GM12874 (cell line): ENCODE data around the gene NR2F6.

Experiments used
- TF ChIP-seq, protein P1 (sequence below): IDR thresholded peaks from 2 replicates; pipeline ENCODE4 v1.5.1; 2011; ENCODE audit warnings: low read depth, mild to moderate bottlenecking, control low read depth, low read length, moderate library complexity; ENCODE audit not compliant: insufficient read depth

Gene NR2F6

DNA sequence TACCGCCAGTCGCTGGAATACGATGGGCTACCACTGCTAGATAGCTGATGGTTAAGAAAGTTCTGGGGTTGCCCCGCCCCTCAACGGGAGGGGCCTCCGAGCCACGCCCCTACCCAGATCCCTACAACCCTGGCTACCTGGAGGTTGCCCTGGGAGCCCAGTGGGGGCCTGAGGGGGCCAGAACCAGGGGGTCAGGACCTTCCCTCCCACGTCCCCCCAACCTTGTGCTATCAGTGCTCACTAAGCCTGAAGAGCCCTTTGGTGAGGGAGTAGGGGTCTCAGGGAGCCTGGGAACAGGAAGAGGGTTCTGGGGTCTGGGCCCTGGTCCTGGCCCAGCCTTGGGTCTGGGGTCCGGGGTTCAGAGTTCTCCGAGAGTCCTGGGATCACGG is 10.8 kb downstream of the NR2F6 start:
- TF ChIP-seq, protein P1, sequence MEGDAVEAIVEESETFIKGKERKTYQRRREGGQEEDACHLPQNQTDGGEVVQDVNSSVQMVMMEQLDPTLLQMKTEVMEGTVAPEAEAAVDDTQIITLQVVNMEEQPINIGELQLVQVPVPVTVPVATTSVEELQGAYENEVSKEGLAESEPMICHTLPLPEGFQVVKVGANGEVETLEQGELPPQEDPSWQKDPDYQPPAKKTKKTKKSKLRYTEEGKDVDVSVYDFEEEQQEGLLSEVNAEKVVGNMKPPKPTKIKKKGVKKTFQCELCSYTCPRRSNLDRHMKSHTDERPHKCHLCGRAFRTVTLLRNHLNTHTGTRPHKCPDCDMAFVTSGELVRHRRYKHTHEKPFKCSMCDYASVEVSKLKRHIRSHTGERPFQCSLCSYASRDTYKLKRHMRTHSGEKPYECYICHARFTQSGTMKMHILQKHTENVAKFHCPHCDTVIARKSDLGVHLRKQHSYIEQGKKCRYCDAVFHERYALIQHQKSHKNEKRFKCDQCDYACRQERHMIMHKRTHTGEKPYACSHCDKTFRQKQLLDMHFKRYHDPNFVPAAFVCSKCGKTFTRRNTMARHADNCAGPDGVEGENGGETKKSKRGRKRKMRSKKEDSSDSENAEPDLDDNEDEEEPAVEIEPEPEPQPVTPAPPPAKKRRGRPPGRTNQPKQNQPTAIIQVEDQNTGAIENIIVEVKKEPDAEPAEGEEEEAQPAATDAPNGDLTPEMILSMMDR: no peak

DNA sequence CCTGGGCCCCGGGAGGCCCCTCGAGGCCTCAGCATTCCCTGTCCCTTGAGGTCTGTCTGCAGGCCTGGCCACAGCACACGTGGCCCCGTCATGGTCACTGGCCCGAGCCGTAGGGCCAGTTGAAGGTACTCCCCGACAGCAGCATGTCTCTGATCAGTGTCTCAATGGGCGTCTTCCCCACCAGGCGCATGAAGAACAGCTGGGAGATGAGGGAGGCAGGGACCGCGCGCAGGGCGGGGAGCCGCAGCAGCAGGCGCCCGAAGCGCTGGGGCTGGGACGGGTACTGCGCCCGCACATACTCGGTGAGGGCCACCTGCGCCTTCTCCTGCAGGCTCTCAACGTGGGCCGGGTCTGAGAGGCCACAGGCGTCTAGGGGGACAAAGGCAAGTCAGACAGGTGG is 13.5 kb downstream of the NR2F6 start:
- TF ChIP-seq, protein P1: no peak

DNA sequence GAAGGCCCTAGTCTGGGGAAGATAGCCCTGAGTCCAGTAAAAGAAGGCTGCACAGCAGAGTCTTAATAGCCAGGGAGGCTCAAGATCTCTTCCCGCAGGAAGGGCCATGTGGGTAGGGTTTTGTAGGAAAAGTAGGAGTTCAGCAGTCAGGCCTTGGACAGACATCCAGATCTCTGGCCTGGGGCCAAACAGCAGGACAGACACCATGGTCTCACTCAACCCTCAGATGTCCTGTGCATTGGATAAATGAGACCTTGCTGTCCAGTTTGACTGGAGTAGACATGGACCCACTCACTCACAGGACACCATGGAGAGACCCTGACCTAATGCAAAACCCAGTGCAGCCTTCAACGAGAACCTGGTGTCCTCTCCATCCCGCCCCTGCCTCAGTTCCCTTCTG is 15.8 kb downstream of the NR2F6 start:
- TF ChIP-seq, protein P1: no peak

DNA sequence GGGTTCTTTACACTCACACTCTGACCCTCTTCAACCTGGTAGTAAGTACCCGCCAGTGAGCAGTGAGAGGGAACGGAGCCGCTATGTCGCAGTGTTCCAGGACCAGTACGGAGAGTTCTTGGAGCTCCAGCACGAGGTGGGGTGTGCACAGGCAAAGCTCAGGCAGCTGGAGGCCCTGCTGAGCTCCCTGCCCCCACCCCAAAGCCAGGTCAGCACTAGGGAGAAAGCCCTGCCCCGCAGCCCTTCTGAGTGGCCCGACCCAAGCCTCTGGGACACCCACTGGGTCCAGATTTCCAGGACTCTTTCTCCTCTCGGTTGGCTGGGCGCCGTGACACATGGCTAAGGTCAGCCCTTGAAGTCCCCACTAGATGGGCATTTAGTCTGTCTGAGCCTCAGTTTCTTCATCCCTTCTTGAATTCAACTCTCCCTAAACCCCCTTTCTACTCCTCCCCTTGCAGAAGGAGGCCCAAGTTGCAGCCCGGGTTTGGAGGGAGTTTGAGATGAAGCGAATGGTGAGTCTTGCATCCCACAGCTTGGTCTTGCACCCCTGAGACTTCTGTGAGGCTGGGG is 17.8 kb downstream of the NR2F6 start:
- TF ChIP-seq, protein P1: no peak

DNA sequence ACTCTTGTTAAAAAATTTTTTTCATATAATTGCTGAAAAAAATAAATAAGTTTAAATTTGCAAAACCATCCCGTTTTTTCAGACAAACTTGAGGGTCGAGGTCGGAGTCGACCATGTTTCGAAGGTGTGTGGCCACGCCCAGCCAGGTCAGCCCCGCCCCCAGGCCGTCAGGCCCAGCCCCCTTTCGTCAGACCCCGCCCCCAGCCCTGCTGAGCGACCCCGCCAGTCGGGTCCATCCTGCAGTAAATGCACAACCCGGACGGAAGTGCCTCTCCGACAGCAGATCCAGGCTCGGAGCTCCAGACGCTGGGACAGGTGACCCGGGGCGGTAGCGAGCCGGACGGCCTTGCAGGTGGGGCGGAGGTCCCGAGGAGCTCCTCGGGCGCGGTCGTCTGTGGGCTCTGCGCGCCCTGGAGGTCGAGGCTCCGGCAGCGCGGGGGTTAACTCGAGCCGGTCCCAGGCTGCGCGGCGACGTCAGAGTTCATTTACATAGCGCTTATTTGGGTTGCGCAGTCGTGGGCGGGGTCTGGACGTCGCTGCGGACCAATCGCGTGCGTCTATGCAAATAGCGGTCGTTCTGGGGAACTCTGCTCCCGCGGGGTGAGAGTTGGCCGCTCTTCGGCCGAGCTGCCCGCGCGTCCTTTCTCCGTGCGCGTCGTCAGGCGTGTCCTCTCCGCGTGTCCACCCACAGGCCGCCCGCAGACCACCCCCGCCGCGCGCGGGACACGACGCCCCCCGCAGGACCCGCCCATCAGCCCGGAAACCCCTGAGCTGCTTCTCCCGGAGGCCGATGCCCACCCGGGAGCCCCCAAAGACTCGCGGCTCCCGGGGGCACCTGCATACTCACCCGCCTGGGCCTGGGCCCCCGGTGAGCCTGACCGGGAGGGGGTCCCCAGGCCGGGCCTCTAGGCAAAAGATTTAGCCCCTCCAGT is 19.5 kb downstream of the NR2F6 start, which contains the start of gene OCEL1:
Gene OCEL1 (plus strand): TSS at position 225 of the 932 bp plus-strand sequence. CDS start 22 bp downstream, at position 247.
- TF ChIP-seq, protein P1: no peak

DNA sequence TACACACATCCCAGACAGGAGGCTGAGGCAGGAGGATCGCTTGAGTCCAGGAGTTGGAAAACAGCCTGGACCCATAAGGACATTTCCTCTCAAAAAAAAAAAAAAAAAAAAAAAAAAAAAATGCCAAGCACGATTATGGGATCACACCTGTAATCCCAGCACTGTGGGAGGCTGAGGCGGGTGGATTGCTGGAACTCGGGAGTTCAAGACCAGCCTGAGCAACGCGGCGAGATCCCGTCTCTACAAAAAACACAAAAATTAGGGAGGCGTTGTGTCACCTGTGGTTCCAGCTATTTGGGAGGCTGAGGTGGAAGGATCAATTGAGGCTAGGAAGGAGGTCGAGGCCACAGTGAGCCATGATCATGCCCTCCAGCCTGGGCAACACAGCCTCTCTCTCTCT is 20.7 kb downstream of the NR2F6 start:
- TF ChIP-seq, protein P1: no peak

DNA sequence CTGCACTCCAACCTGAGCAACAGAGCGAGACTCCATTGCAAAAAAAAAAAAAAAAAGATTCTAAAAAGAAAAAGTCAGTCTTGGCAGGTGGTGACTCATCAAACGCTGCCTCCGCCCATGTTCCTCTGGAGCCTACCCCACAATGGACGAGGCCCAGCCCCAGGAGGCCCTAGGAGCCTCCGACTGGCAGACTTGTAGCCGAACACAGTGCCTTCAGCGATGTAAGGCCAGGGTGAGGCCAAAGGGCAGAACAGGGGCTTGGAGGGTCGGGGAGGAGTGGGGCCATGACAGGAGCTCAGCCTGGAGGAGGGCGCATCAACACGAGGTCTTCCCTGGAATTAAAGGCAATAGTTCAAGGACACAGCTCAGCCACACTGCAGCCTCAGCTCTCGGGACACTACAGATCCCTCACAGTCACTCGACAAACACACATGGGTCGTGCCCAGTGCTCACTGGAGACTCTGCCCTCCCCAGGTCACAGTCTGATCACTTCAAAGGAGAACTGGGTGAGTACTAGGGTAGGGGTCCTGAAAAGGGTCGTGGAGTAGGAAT is 25.4 kb downstream of the NR2F6 start:
- TF ChIP-seq, protein P1: no peak
